Body of pancreas (tissue), 4 donors: ENCODE data around the gene VCX3B. TPM values are rescaled to one million over a fixed set of nuclear protein-coding genes. Genes with fewer than 3 reads are reported as not detected.

ENCODE experiments used
- ATAC-seq: fragments of 150-250 bp; one replicate; pipeline ENCODE4 v1.9.1; 2016
- DNase-seq, 4 donors: peaks; one replicate each; pipeline ENCODE4 v3.0.0-alpha.2; 2019
- H3K27ac ChIP-seq, 4 donors: fragments of 200-600 bp; sonication (generic); 1 replicate in 3 of 4; 2 replicates in 1 of 4; pipeline versions ENCODE4 v1.5.1 to v1.6.1; 2016 to 2019; ENCODE audit warnings: mild to moderate bottlenecking in 1 of 4, mixed read lengths in 1 of 4, moderate library complexity in 1 of 4
- H3K27me3 ChIP-seq, 2 donors: fragments of 200-600 bp; sonication (generic); one replicate each; pipeline ENCODE4 v1.6.0; 2016; ENCODE audit warnings: mild to moderate bottlenecking in 1 of 2
- H3K36me3 ChIP-seq, 2 donors: fragments of 200-600 bp; sonication (generic); replicated peaks in 1 of 2; 2 replicates each; pipeline ENCODE4 v1.5.1; 2016; ENCODE audit warnings: low read depth in 2 of 2; ENCODE audit not compliant: insufficient read depth in 1 of 2
- H3K4me1 ChIP-seq: fragments of 200-600 bp; sonication (generic); one replicate; pipeline ENCODE4 v1.6.0; 2016
- H3K4me3 ChIP-seq, 2 donors: fragments of 200-600 bp; sonication (generic); 1 replicate in 1 of 2; 2 replicates in 1 of 2; pipeline ENCODE4 v1.5.1; 2016 to 2019
- H3K9me3 ChIP-seq, 3 donors: fragments of 200-600 bp; sonication (generic); 1 replicate in 2 of 3; 2 replicates in 1 of 3; pipeline ENCODE4 v1.5.1; 2016
- CTCF ChIP-seq, 7 experiments: fragments of 450-650 bp in 4 of 7; fragments of 200-600 bp in 3 of 7; sonication (generic) in 3 of 7; IDR thresholded peaks; one replicate each; pipeline ENCODE4 v1.5.1; 2016 to 2019; ENCODE audit warnings: antibody characterized with exemption in 7 of 7
- POLR2A ChIP-seq, 3 donors: fragments of 450-650 bp; IDR thresholded peaks; one replicate each; pipeline ENCODE4 v1.6.1; 2016; ENCODE audit warnings: antibody characterized with exemption in 3 of 3, mild to moderate bottlenecking in 2 of 3
- WGBS, 2 donors: methylation state at CpG; one replicate each; pipeline ENCODE4 v1.1.5; 2017; 5-methylcytosine and 5-hydroxymethylcytosine counted together
- intact Hi-C: fragments of 100-400 bp; cut with DNase I; formaldehyde crosslinking; loops from one replicate; pipeline ENCODE4 v1.15.1; 2023
- total RNA-seq, 2 donors: library from RNA; depleted of rRNA; stranded (reverse); fragments of >200 nt; gene quantifications; one replicate each; pipeline ENCODE4 v1.1.0, GENCODE V29; 2016

VCX3B gene
- total RNA-seq, 2 donors from 2014 or later, result not detected

- no peak for ATAC-seq
- no peaks in the 10 kb centered on the region for H3K36me3 ChIP-seq
- intact Hi-C loops, result no loop called here
- TF ChIP-seq POLR2A (IDR thresholded peaks at IDR 0.05) (no peak), CTCF (IDR thresholded peaks at IDR 0.05) (no peak)
- H3K4me3 ChIP-seq, result no peak overlapping the region
- no peaks in the 10 kb centered on the region for H3K9me3 ChIP-seq
- no peak for DNase-seq
- 40 to 49% methylated on average over 6 of the region's 6 CpGs for WGBS, 2 donors
- no peaks in the 10 kb centered on the region for H3K27me3 ChIP-seq
- no peaks in the 10 kb centered on the region for H3K4me1 ChIP-seq
- no peak overlapping the region for H3K27ac ChIP-seq
Measured at GRCh38 chrX:8504451-8504850, 39.8 kb downstream of the VCX3B start.
